Measurements from ENCODE around the gene MSL3B.

The MSL3B gene

DNA sequence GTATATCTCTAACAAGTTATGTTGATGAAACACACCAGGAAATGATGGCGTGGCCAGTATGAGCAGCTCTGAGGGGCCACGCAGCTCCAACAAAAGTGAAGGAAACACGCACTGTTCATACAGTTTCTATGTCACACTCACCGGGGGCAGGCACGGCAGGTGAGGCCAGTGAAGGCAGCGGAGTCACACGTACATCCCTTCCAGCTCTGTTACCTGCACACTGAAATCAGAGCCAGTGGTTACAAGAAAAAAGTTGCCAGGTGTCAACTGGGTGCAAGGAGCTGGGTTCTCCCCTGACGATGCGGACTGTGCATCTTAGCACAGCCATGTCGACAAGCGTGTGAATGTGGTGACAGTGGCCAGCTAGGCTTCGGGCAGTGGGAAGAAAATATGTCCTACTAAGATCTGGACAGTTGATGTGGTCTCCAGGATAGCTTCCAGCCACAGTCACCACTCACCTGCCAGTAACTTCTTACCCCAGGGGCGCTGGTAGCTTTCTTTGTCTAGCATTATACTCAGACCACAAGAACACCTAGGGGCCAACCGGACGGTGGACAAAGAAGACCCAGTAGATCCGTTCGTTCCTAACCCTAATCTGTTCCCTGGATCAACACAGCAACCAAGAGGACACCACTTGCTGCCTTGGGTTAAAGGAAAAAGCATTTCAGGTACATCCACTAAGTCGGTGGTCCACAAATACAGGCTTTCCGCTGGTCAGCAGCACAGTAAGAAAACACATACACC is 23.9 kb downstream of the MSL3B start:
- Histone ChIP-seq H3K36me3 (ENCODE audit: insufficient read depth, low read length) (peaks cover 100% of the 10 kb centered on the region), H3K9ac (ENCODE audit: low read depth, low read length) (no peak overlapping the region), H3K27me3 (ENCODE audit: insufficient read depth, low read length) (no peaks in the 10 kb centered on the region), H3K9me3 (ENCODE audit: insufficient read depth, low read depth, low read length) (no peaks in the 10 kb centered on the region), H3K4me3 (ENCODE audit: low read length) (no peak overlapping the region), H3K27ac (ENCODE audit: low read depth, low read length) (no peak overlapping the region), H3K4me1 (ENCODE audit: insufficient read depth, low read length) (no peaks in the 10 kb centered on the region)
- WGBS: 91% methylated on average over 19 of the region's 19 CpGs

DNA sequence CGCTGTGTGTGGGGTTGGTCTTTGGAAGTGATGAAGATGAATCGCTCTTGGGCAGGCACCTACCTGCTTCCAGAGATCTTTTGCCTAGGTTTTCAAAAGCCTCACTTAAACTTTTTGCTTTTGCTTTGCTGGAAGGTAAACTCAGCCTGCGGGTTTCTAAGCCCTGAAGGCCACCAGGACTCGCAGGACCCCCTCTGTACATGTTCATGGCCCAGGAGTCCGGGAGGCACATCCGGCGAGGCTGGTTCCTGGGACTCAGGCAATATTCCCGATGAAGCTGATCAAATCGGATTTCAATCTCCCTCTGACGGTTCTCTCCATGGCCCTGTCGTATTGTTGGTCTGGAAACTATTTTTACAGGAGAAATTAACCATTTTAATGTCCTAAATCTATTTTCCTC is 27.0 kb downstream of the MSL3B start:
- Histone ChIP-seq H3K27me3 (ENCODE audit: insufficient read depth, low read length) (no peaks in the 10 kb centered on the region), H3K4me3 (ENCODE audit: low read length) (no peak overlapping the region), H3K9me3 (ENCODE audit: insufficient read depth, low read depth, low read length) (no peaks in the 10 kb centered on the region), H3K36me3 (ENCODE audit: insufficient read depth, low read length) (peaks cover 100% of the 10 kb centered on the region), H3K4me1 (ENCODE audit: insufficient read depth, low read length) (no peaks in the 10 kb centered on the region), H3K9ac (ENCODE audit: low read depth, low read length) (no peak overlapping the region), H3K27ac (ENCODE audit: low read depth, low read length) (no peak overlapping the region)
- 96% methylated on average over 11 of the region's 11 CpGs for WGBS

DNA sequence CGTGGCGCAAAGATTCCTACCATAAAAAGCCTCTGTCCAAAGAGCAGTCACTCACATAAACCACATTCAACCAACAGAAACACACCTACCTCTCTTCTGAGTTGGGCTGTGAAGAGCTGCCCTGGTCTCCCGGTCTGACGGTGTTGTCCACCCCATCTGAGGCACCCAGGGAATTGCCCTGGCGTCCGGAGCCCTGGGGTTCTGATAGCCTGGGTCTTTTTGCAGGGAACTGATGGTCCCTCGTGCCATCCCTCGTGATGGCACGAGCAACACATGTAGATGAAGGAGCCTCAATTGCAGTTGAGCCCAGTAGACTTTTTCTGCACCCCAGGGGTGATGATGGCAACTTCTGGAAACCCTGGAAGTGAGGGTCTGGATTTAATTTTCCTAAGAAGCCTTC is 27.7 kb downstream of the MSL3B start:
- Histone ChIP-seq H3K27ac (ENCODE audit: low read depth, low read length) (no peak overlapping the region), H3K36me3 (ENCODE audit: insufficient read depth, low read length) (peaks cover 100% of the 10 kb centered on the region), H3K27me3 (ENCODE audit: insufficient read depth, low read length) (no peaks in the 10 kb centered on the region), H3K9ac (ENCODE audit: low read depth, low read length) (no peak overlapping the region), H3K4me1 (ENCODE audit: insufficient read depth, low read length) (no peaks in the 10 kb centered on the region), H3K9me3 (ENCODE audit: insufficient read depth, low read depth, low read length) (no peaks in the 10 kb centered on the region), H3K4me3 (ENCODE audit: low read length) (no peak overlapping the region)
- WGBS: 98% methylated on average over 9 of the region's 9 CpGs

DNA sequence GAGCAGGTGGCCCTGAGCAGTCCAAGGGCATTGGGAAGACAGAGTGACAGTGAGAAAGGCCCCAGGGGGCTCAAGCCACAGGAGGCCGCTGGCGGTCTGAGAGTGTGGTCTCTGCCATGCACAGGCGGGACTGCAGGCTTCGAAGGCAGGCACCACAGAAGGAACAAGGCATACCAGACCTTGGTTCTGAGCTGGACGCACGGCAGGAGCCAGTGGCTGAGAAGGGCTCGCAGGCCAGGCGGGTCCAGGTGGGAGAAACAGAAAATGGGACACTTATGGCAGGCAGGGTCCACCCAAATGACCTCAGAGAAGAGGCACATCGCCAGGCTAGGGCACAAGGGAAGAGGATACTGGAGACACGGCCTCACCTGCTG is 28.8 kb downstream of the MSL3B start:
- WGBS: 93% methylated on average over 10 of the region's 10 CpGs
- Histone ChIP-seq H3K9ac (ENCODE audit: low read depth, low read length) (0 out of 2 replicates have a peak overlapping the region, but pooled peaks have one; percentile 16), H3K36me3 (ENCODE audit: insufficient read depth, low read length) (peaks cover 100% of the 10 kb centered on the region), H3K9me3 (ENCODE audit: insufficient read depth, low read depth, low read length) (no peaks in the 10 kb centered on the region), H3K4me3 (ENCODE audit: low read length) (no peak overlapping the region), H3K27ac (ENCODE audit: low read depth, low read length) (no peak overlapping the region), H3K4me1 (ENCODE audit: insufficient read depth, low read length) (no peaks in the 10 kb centered on the region), H3K27me3 (ENCODE audit: insufficient read depth, low read length) (no peaks in the 10 kb centered on the region)

DNA sequence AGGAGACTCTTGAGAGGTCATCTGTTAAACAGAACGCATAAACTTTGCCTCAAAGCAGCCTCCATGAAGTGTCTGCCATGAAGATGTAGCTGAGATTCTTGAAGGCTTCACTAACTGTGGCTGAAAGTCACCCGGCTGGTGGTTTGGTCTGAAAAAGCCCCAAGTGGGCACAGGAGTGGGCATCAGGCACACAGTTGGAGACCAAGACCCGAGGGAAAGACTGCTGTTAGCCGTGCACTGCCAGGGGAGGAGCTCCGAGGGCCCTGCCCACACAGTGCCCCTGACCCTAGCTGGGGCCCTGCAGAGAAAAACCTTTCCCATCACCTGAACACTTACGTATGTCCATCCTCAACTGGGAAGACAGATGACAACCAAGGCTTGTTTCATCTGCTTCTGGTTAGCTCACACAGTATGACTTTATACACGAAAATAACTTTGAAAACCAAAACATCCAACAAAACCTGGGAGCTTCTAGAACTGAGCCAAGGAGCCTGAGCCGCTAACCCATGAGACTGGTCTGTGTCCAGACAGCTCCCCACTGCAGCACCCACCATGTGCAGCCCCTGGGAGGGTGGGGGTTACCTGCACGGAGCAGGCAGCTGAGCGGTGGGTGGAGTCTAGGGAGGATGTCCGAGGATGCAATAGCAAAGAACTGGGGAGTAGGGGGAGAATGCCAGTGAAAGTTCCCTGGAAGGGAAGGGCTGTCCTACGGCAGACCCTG is 29.3 kb downstream of the MSL3B start:
- Histone ChIP-seq H3K36me3 (ENCODE audit: insufficient read depth, low read length) (peaks cover 100% of the 10 kb centered on the region), H3K4me1 (ENCODE audit: insufficient read depth, low read length) (no peaks in the 10 kb centered on the region), H3K27ac (ENCODE audit: low read depth, low read length) (no peak overlapping the region), H3K9ac (ENCODE audit: low read depth, low read length) (0 out of 2 replicates have a peak overlapping the region, but pooled peaks have one; percentile 16), H3K27me3 (ENCODE audit: insufficient read depth, low read length) (no peaks in the 10 kb centered on the region), H3K9me3 (ENCODE audit: insufficient read depth, low read depth, low read length) (no peaks in the 10 kb centered on the region), H3K4me3 (ENCODE audit: low read length) (no peak overlapping the region)
- 91% methylated on average over 12 of the region's 12 CpGs for WGBS

DNA sequence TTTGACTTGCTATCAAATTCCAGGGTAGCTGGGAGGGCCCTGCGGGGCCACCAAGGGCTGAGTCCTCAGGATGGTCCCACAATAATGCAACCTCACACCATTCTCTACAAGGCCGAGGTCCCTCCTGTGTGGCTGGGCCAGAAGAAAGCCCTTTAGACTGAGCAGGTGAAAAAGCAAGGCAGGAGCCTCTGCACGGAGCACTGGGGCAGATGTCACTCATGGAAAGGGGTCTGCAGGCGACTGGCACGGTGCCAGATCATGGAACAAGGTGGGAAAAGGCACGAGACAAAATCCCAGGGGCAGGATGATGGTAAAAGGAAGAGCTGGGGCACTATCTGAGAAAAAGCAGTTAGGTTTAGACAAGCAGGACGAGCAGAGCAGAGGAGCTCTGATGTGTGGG is 29.9 kb downstream of the MSL3B start:
- Histone ChIP-seq H3K27ac (ENCODE audit: low read depth, low read length) (no peak overlapping the region), H3K4me1 (ENCODE audit: insufficient read depth, low read length) (peaks cover 1% of the 10 kb centered on the region; the same call in 1 of the 2 replicates)
- WGBS: 91% methylated on average over 7 of the region's 7 CpGs

DNA sequence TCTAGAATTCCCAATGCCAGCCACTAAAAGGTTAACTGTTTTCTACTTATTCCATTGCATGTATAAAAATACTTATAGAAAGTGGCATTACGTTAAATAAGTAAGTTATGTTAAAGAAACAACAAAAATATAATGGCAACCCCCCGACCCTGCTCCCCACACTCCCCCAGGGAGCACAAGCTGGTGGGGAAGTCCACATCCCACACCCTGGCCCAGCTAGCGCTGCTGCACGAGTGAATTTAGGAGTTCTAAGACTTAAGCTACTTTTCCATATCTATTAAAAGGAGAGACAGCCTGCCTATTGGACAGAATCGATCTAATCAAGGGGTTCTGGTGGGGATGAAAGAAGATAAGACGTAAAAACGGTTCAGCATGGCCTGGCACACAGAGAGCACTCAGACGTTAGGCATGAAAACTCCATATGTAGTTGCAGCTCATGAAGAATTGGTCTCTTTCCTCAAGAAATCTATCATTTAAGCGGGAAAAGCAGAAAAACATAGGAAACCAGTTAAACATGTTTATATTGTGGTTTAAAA is 30.4 kb downstream of the MSL3B start:
- Histone ChIP-seq H3K9ac (ENCODE audit: low read depth, low read length) (no peak overlapping the region), H3K9me3 (ENCODE audit: insufficient read depth, low read depth, low read length) (no peaks in the 10 kb centered on the region), H3K27me3 (ENCODE audit: insufficient read depth, low read length) (no peaks in the 10 kb centered on the region), H3K27ac (ENCODE audit: low read depth, low read length) (no peak overlapping the region), H3K36me3 (ENCODE audit: insufficient read depth, low read length) (peaks cover 90% of the 10 kb centered on the region), H3K4me3 (ENCODE audit: low read length) (no peak overlapping the region), H3K4me1 (ENCODE audit: insufficient read depth, low read length) (peaks cover 4% of the 10 kb centered on the region; the same call in 1 of the 2 replicates)
- 95% methylated on average over 8 of the region's 9 CpGs for WGBS

More for the DNA sequence above, 29.9 kb downstream of the MSL3B start:
- Histone ChIP-seq H3K4me3 (ENCODE audit: low read length) (no peak overlapping the region), H3K9ac (ENCODE audit: low read depth, low read length) (no peak overlapping the region), H3K36me3 (ENCODE audit: insufficient read depth, low read length) (peaks cover 95% of the 10 kb centered on the region), H3K9me3 (ENCODE audit: insufficient read depth, low read depth, low read length) (no peaks in the 10 kb centered on the region), H3K27me3 (ENCODE audit: insufficient read depth, low read length) (no peaks in the 10 kb centered on the region)

DNA sequence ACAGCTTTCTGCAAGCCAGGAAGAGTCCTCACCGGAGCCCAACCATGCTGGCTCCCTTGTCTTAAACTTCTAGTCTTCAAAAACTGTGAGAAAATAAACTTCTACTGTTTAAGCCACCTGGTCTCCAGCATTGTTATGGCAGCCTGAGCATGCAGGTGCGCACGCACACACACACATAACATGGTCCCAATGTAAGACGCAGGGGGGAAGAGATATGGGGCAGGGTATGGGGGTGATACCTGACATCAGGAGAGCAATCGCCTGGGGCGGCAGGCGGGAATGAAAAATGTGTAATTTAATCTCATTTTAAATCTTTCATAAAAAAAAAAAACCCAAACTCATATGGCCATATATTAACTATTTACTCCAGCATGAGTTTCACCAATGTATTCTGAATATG is 31.8 kb downstream of the MSL3B start:
- Histone ChIP-seq H3K27me3 (ENCODE audit: insufficient read depth, low read length) (no peaks in the 10 kb centered on the region), H3K9ac (ENCODE audit: low read depth, low read length) (no peak overlapping the region; the same call in 1 of the 2 replicates), H3K9me3 (ENCODE audit: insufficient read depth, low read depth, low read length) (no peaks in the 10 kb centered on the region), H3K27ac (ENCODE audit: low read depth, low read length) (no peak overlapping the region), H3K4me1 (ENCODE audit: insufficient read depth, low read length) (peaks cover 4% of the 10 kb centered on the region; the same call in 1 of the 2 replicates), H3K36me3 (ENCODE audit: insufficient read depth, low read length) (peaks cover 76% of the 10 kb centered on the region), H3K4me3 (ENCODE audit: low read length) (no peak overlapping the region)
- whole genome bisulfite sequencing: 95% methylated on average over 4 of the region's 7 CpGs

DNA sequence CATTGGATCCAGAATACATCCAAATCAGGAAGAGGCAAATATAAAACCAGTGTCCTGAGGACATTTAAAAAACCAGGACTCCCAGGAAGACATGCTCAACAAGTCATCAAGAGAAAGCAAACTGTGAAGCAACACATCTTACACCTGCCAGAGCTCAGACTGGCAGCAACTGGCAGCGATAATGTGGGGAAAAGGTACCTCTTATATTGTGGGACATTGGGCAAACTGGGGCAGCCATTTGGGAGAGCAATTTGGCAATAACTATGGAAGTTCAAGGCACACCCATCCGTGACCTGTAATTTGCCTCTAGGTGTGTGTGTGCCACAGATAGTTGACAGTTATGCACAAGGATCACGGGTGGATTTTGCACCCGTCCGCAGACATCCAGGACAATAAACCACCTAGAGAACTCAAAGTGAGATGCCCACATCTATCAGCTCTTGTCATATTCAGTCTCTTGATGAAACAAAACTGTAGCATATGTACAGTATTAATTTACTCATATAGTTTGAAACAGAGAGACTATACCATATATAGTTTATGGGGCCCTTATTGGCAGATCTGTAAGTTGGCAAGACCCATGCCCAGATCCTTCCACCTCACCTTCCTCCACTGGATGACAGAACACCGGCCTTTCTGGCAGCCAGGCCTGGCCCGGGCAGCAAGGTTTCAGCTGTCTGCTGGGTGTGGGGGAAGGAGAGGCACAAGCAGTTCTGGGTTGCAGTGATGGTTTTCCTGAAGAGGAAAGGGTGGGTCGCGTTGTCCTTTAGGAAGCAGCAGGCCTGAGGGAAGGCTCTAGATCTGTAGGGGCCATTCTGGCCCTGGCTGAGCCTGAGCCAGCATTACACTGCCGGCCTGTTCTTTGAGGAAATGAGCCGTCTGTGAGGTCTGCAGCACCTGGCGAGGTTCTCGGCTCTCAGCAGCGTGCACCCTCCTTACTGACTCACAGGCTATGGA is 32.7 kb downstream of the MSL3B start:
- WGBS: 97% methylated on average over 14 of the region's 14 CpGs
- Histone ChIP-seq H3K36me3 (ENCODE audit: insufficient read depth, low read length) (peaks cover 67% of the 10 kb centered on the region), H3K4me3 (ENCODE audit: low read length) (no peak overlapping the region), H3K9ac (ENCODE audit: low read depth, low read length) (no peak overlapping the region), H3K27me3 (ENCODE audit: insufficient read depth, low read length) (no peaks in the 10 kb centered on the region), H3K9me3 (ENCODE audit: insufficient read depth, low read depth, low read length) (no peaks in the 10 kb centered on the region), H3K27ac (ENCODE audit: low read depth, low read length) (no peak overlapping the region), H3K4me1 (ENCODE audit: insufficient read depth, low read length) (peaks cover 4% of the 10 kb centered on the region; the same call in 1 of the 2 replicates)

DNA sequence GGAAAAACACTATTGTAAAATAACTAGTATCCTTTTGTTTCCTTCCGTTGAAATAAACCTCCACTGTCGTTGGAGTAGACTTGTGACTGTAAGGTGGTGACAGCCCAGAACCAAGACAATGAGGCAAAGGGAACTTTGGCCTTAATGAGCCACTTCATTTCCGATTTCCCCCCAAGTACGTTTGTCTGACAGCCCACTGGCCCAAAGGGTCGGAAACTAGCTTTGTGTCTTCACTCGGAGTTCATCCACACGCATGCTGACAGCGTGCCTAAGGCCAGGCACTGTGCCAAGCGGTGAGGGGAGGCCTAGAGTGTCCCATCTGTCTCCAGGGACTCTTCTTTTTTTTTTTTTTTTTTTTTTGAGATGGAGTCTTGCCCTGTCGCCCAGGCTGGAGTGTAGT is 34.8 kb downstream of the MSL3B start:
- Histone ChIP-seq H3K9ac (ENCODE audit: low read depth, low read length) (no peak overlapping the region), H3K9me3 (ENCODE audit: insufficient read depth, low read depth, low read length) (no peaks in the 10 kb centered on the region)

More for the DNA sequence above, 34.8 kb downstream of the MSL3B start:
- peaks cover 46% of the 10 kb centered on the region for H3K36me3 ChIP-seq (ENCODE audit: insufficient read depth, low read length)
- no peak overlapping the region for H3K4me3 ChIP-seq (ENCODE audit: low read length)
- 92% methylated on average over 9 of the region's 10 CpGs for WGBS
- no peaks in the 10 kb centered on the region for H3K27me3 ChIP-seq (ENCODE audit: insufficient read depth, low read length)
- H3K4me1 ChIP-seq (ENCODE audit: insufficient read depth, low read length): peaks cover 4% of the 10 kb centered on the region; the same call in 1 of the 2 replicates
- H3K27ac ChIP-seq (ENCODE audit: low read depth, low read length): peak overlapping the region; percentile 40; the same call in 1 of the 2 replicates

Measured in HUES64 (cell line).